ENCODE data around the gene MCTS1.
"Not testable (repeated sequence)": the region's sequence is repeated elsewhere in the genome, so short reads cannot be mapped to it uniquely, and the experiment has no call there.

The MCTS1 gene, protein sequence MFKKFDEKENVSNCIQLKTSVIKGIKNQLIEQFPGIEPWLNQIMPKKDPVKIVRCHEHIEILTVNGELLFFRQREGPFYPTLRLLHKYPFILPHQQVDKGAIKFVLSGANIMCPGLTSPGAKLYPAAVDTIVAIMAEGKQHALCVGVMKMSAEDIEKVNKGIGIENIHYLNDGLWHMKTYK

DNA sequence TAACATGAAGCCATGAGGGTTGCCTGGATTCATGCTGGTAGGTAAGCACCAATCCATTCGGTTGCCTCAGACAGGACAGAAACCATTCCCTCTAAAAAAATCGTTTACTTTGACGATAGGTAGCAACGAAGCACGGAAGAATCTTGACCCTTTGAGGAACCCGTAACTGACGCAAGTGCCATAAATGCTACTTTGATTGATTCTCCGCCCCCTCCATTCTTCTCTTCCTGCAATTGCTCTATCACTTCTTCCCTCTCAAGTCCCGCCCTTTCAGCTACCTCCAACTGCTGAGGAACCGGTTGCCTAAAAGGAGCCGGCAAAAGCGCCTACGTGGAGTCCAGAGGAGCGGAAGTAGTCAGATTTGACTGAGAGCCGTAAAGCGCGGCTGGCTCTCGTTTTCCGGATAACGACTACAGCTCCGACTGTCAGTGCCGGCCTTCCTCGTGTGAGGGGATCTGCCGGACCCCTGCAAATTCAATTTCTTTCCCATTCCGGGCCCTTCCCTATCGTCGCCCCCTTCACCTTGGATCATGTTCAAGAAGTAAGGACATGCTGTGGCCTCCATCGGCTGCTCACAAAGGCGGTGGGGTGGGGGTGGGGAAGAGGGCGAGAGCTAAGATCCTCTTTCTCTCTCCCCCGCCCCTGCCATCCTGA, at the start of gene MCTS1:
Gene MCTS1 (plus strand): TSS at position 395 of the 654 bp plus-strand sequence. CDS start 136 bp downstream, at position 531.
- peak; percentile 96 for FAIRE-seq

DNA sequence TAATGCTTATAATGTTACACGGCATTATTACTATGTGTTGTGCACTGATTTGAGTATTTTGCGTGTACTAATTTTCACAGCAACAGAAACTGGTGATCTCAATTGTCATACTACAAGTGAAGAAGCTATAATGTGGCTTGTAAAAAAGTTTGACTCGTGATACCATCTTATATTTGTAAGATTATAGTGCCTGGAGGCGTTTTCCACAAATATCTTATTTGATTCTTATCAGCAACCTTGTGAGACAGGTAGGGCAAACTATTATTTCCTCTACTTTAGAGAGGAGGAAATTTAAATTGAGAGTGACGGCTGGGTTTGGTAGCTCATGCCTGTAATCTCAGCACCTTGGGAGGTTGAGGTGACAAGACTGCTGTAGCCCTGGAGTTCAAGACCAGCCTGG, 47.6 kb upstream of the MCTS1 start:
- FAIRE-seq = no peak

DNA sequence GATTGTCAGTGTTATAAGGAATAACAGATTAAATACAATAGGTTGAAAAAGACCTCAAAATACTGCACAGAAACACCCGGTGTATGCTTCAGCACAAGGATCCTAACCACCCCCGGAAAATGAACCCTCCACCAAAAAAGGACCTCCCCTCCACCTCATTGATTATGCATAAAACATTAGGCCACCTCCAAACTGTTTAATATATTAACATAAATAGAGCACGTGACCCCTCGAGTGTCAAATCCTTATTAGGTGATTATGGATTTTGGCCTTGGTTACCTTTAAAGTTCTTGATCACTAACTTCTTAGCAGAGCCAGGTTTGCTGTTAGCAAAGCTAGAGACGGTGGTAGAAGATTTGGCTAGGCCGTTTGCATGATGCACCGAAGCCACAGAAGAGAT, 44.1 kb upstream of the MCTS1 start:
- no peak for FAIRE-seq

DNA sequence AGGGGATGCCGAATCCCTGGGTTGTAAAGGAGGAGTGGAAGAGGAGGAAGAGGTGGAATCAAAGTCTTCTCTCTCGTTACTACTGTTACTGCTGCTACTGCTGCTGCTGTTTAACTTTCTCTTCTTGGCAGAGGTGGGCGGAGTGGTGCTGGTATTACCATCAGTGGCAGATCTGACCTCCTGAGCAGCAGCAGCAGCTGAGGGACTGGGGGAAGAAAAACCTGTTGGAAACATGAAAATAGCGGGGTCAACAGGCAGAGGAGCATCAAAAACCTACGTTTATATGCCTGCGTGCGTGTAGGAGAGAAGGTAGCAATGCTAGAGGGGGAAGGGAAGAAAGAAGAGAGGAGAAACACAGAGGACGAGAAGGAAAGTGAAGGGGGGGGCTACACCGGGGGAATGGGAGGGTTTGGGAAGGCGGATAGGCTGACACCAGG, 43.5 kb upstream of the MCTS1 start:
- no peak for FAIRE-seq

DNA sequence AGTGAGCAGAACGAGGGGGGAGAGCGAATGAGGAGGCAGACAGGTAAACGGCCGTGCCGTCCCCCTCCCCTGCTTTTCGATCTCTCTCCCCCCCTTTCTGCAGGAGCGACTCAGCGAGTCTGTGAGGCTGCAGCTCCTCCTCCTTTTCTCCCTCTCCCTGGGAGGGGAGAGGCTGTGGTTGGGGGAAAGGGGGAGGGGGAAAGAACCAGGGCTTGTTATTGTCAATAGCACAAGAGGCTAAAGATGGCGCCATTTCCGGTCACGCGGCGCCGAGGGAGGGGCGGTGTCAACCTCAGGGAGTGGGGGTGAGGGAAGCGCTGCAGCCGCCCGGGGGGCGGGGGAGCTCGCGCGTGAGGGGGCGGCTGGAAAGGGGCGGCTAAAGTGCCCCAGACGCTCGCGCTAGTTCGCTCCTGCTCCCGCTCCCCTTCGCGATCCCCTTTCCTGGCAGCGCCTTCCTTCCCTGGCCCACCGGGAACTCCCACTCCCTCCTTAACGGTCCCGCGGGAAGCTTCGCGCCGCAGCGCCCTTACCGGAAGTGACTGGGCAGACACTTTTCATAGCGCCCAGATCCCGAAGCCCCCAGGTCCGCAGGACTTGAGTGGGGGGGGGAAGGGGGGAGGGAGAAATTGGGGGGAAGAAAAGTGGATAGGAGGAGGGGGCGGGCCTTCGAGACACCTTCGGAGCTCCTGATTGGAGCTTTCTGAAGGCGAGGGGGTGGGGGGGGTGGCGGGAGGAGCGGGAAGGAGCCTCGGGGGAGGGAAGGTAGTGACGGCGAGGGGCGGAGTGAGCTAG, 42.9 kb upstream of the MCTS1 start, which contains the start of gene CUL4B:
Gene CUL4B (minus strand): TSS at position 121 of the 792 bp plus-strand sequence. CDS start 324 bp downstream, outside the sequence.
- no peak for FAIRE-seq

DNA sequence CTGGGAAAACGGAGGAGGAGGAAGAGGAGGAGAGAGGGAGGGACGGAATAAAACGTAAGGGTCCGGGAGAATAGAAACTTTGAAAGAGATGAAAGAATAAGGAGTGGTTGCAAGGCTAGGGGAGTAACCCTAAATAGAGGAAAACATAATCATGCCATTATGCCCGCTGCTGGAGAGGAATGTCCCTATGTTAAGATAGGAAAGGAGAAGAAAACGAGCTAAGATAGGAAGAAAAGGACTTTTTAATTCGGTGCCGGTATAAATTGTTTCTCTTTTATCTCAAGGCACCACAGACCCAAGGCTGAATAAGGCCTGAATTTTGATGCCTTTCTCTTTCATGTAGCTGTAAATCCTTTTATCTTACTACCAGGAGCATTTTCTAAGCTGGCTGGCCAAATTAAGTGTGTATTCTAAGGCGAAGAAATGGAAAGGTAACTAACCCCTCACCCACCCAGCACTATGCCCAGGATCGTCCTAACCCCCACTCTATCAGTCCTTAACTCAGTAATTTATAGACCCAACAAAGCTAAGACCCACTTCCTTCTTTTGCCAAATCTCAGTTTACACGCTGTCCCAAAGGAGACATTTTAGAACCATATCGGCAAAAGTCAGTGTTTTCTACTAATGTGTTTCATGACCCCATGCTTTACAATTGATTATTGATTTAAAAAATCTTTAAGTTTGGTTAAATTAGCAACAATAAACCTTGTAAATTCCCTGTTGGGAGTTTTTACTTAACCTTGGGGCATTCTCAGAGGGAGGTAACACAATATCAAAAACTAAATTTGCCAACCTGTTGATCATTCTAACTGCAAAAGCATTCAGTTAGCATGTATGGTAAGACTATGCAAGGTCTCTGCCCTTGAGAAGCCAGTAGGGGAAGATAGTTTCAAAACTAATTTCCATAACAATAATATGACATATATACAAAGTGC, 42.0 kb upstream of the MCTS1 start:
- no peak for FAIRE-seq

DNA sequence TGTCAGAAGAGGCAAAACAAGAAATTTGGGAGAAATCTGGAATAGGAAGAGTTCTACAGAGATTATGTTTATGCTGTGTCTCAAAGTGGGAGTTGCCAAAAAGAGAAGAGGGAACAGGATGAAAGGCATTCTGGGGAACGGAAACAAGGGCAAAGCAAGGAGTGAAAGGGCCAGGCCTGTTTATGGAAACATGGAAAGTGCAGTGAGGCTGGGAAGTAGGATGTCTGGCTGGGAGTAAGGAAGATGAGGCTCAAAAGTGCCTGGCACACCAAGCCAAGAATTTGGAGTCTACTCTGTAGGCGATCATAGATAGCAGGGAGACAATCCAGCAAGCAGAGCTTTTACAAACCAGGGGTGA, 41.4 kb upstream of the MCTS1 start:
- no peak for FAIRE-seq

DNA sequence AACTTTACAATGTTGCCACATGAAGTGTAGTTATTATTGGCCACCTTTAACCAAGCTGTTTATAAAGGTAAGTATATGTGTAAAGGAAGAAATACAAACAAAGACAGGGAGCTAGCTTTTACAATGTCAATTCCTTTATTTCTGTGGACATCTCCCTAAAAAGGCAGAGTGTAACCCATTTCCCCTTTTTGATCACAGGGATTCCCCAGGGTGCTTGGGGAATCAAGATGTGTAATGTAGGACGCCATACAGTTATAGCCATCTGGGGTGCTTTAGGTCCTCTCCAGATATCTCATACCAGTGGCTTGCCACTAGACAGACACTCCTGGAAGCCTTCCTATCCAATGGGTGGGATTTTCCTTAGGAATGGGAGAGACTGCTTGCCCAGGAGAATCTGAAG, 39.0 kb upstream of the MCTS1 start:
- no peak for FAIRE-seq

DNA sequence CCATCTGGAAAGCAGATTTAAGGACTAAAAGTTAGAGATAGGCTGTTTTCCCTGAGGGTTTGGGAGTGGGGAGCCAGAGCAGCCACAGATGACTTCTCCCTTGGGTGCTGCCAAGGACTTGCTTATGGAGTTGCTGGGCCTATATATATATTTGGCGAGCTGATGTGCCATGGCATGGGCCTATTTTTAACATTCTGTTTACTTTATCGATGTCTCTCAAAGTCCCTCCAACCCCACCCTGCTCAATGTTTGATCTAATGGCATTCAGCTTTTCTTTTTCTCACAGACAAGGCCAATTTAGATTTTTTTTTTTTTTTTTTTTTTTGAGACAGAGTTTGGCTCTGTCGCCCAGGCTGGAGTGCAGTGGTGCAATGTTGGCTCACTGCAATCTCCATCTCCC, 37.1 kb upstream of the MCTS1 start:
- no peak for FAIRE-seq

DNA sequence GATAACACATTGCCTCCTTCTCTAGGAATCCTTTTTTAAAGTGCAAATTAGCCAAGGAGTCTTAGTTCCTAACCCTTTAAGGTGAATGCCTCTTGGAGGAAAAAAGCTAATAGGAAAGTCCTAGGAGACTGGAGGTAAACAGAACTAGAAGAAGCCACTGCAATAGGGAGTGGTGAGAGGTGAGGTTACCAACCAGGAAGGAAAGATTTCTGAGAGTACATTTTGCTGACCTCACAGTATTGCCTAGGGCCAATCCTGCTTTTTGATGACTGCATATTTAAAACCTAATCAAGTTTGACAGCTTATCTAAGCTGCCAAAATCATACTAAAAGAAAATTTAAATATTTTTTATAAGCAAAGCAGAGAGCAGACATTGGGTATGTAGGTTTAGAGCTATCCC, 35.9 kb upstream of the MCTS1 start:
- no peak for FAIRE-seq

DNA sequence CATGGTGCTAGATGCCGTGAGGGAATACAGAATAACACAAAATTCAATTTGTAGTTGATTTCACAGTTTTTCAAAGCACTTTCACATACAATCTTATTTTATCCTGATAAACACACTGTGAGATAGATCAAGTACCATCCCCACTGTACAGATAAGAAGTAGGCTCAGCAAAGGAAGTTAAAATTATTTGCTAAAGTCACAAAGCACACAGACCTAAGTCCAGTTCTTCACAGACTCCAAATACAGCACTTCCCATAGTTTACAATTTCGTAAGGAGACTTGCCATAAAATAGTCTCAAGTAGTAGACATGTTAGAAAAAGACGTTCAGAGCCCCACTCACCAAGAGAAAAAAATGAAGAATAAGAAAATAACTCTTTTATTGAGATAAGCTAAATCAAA, 35.3 kb upstream of the MCTS1 start:
- no peak for FAIRE-seq

DNA sequence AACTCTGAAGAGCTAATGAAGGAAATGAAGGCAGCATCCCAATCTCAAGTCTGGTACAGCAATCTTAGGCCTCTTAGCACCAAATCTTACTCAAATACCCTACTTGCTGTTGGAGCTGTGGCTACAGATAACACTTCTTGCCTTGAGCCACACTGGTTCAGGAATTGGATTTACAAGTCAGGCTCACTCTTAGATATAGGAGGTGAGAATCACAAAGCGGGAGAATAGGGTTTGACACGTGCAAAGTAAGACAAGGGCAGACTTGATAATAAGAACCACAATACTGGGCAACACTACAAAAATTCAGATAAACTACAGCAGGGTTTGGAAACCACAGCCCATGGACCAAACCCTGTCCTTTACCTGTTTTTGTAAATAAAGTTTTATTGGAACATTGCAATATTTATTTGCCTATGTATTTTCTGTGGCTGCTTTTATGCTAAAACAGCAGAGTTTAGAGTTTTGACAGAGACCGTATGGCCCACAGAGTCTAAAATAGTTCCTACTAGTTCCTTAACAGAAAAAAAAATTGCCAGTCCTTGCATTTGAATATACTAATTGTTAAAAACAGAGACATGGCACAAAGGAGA, 33.8 kb upstream of the MCTS1 start:
- FAIRE-seq = no peak

DNA sequence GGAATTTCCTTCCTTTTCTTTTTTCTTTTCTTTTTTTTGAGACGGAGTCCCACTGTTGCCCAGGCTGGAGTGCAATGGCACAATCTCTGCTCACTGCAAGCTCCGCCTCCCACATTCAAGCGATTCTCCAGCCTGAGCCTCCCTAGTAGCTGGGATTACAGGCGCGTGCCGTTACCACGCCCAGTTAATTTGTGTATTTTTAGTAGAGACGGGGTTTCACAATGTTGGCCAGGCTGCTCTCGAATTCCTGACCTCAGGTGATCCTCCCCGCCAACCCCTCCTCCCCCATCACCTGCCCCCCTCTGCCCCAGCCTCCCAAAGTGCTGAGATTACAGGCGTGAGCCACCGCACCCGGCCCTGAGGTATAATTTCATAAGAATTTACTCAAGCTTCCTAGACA, 30.1 kb upstream of the MCTS1 start:
- FAIRE-seq = not testable (repeated sequence)

DNA sequence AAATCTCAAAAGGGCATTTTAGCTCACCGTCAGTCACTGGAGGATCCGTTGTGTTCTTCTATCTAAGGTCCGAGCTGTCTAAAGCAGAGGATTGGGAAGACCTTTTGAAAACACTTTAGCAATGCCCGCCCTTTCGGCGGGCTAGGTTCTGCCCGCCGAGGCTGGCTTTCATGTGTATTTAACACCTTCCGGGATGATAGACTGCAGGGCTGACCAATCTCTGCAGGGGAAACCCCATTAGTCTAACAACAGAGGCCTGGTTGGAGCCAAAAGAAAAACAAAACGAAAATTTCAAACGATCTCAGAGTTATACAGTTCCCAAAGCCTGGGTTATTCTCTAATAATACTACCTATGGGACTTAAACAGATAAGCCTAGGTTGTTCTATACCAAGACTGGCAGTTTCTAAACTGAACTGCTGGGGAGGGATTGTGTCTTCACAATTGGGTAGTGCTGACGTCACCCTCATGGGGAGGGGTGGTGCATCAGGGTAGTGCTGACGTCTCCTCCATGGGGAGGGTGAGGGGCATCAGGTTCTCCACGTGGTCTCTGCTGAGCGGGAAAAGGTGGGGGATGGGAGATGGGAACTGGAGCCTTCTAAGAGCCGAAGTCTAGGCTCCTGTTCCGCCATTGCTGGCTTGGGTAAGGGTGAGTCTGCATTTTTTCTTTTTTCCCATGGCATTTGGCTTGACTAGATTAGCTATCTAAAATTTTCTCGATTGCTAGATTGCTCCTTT, 28.4 kb upstream of the MCTS1 start:
- FAIRE-seq = no peak

DNA sequence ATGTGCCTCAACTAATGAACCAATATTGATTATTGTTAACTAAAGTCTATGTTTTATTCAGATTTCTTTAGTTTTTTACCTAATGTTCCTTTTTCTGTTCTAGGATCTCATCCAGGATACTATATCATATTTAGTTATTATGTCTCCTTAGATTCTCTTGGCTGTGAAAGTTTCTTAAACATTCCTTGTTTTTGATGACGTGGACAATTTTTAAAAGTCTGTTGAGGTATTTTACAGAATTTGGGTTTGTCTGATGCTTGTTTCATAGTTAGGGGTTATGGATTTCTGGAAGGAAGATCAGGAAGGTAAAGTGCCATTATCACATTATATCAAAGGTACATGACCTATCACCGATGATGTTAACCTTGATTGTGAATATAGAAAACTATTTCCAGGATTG, 18.2 kb upstream of the MCTS1 start:
- no peak for FAIRE-seq

DNA sequence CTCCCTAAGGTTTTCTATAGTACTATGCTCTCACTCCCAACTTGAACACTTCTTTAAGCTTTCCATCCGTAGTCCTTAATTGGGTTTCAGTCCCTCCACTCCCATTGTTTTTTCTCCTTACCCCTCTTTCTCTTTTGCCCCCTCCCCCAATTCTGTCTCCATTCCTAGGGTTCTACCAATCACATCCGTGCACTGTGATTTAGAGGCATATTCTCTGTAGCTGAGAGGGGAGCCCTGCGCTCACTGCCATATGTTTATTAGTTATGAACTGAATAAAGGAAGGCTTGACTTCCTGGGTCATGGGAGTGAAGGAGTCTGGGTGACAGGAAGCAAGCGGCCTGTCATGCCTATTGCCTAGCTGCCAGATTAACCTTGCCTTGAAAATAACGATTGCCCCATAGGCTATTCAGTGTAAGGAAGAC, 471 bp downstream of the MCTS1 start:
- no peak for FAIRE-seq

DNA sequence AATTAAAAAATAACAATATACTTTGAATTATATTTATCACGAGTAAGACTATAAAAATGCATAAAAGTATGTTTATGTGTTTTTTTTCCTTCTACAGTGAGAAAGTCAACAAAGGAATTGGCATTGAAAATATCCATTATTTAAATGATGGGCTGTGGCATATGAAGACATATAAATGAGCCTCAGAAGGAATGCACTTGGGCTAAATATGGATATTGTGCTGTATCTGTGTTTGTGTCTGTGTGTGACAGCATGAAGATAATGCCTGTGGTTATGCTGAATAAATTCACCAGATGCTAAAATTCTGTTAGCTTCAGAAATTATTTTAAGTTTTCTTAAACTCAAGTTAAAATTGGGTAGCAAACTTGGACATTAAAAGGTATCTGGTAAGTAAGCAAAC, 8.2 kb downstream of the MCTS1 start:
- FAIRE-seq = no peak

DNA sequence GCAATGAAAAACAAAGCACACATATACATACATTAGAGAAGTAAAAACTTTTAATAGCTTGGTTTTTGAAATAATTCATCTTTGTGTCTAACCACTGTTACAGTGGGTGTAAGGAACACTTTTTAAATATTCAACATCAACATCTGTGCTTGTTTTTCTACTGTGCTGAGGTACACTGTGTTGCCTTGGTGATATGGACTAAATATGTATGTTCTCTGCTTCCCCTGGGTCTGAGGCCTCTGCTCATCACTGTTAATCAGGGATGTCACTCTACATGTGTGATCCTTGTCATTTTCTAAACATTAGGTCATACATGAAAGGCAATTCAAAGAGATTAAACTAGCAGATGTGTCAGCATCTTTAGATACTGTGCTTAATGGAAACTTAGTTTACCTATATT, 10.9 kb downstream of the MCTS1 start:
- no peak for FAIRE-seq

DNA sequence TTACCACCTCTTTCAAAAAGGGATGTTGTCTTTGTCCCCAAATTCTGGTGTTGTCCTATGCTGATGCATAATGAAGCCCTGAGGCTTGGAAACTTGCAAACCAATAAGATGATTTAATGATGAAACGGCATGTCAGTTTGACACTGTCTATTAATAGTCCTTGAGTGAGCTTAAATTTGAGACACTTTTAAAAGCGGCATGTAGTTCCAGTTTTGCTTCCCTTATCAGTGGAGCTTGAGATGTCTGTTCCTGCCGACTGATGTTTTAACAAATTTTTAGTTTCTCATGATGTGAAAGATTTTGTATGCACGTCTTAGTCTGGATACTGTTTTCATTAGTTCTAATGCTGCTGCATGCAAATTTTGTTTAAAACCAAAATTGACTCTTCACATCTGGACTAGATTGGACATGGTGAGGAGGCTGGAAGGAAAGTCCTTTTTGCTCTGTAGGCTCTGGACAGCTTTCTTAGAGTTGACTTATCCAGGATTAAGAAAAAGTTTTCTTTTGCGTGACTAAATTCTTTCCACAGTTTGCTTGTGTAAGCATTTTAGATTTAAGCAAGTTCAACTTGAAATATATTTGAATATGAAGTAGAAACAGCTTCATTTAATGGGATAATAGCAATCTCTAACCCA, 14.2 kb downstream of the MCTS1 start:
- FAIRE-seq = no peak

DNA sequence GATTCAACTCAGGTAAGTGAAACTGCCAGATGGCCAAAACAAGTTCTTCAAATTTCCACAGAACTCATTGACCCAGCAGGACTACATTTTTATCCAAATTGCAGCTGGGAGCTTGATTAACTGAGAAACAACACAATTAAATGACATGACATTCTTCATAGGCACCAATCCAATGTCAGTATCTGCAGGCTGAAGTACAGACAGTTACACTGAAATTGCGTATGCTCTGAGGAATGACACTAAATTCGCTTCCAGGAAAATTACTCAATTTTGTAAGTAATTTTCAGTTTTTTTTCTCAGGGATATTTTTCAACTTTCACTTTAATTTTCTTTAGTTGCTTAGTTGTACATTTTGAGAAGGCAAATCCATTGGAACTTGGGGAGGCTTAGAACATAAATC, 21.5 kb downstream of the MCTS1 start:
- FAIRE-seq = no peak
